ENCODE results near the gene RANBP2.
"Not testable (repeated sequence)": the region's sequence is repeated elsewhere in the genome, so short reads cannot be mapped to it uniquely, and the experiment has no call there.

GRCh38 chr2:108670282-108670681 lies 49.0 kb upstream of the RANBP2 start:
- TF ChIP-seq FOXA1 (IDR thresholded peaks at IDR 0.05; ENCODE audit: borderline replicate concordance); CBFB (CRISPR knock-in tag; IDR thresholded peaks at IDR 0.05); PTRF (tag; IDR thresholded peaks at IDR 0.05); POLR2A (conservative IDR thresholded peaks at IDR 0.05); FOXK2 (conservative IDR thresholded peaks at IDR 0.05 in 1 of 2, IDR thresholded peaks at IDR 0.05 in 1 of 2; ENCODE audit: low read depth in 2 of 2); CTCF (IDR thresholded peaks at IDR 0.05 in 2 of 3, conservative IDR thresholded peaks at IDR 0.05 in 1 of 3; ENCODE audit: insufficient read depth in 2 of 3, low read depth in 1 of 3, low read length in 3 of 3); MYNN (IDR thresholded peaks at IDR 0.05); MYNN (CRISPR knock-in tag; IDR thresholded peaks at IDR 0.05): not testable (repeated sequence)
- TF ChIP-seq, protein P1, sequence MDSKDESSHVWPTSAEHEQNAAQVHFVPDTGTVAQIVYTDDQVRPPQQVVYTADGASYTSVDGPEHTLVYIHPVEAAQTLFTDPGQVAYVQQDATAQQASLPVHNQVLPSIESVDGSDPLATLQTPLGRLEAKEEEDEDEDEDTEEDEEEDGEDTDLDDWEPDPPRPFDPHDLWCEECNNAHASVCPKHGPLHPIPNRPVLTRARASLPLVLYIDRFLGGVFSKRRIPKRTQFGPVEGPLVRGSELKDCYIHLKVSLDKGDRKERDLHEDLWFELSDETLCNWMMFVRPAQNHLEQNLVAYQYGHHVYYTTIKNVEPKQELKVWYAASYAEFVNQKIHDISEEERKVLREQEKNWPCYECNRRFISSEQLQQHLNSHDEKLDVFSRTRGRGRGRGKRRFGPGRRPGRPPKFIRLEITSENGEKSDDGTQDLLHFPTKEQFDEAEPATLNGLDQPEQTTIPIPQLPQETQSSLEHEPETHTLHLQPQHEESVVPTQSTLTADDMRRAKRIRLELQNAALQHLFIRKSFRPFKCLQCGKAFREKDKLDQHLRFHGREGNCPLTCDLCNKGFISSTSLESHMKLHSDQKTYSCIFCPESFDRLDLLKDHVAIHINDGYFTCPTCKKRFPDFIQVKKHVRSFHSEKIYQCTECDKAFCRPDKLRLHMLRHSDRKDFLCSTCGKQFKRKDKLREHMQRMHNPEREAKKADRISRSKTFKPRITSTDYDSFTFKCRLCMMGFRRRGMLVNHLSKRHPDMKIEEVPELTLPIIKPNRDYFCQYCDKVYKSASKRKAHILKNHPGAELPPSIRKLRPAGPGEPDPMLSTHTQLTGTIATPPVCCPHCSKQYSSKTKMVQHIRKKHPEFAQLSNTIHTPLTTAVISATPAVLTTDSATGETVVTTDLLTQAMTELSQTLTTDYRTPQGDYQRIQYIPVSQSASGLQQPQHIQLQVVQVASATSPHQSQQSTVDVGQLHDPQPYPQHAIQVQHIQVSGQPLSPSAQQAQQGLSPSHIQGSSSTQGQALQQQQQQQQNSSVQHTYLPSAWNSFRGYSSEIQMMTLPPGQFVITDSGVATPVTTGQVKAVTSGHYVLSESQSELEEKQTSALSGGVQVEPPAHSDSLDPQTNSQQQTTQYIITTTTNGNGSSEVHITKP (IDR thresholded peaks at IDR 0.05; ENCODE audit: partially characterized antibody): not testable (repeated sequence)
